Motor neuron (in vitro differentiated cells): ENCODE measurements around the gene MCF2. TPM values are rescaled to one million over a fixed set of nuclear protein-coding genes. Genes with fewer than 3 reads are reported as not detected.

ENCODE experiments used
- total RNA-seq, 8 experiments: library from RNA; unstranded; fragments of 300-600 nt; gene quantifications; 2 replicates each; pipeline versions ENCODE4 v1.2.3 to v1.2.4, GENCODE V29; 2022

MCF2 gene
- total RNA-seq, 8 experiments from 2014 or later: 0.09 to 4.3 (median 2.6) TPM; not detected in 2

Other genes starting within 250 kb of the MCF2 start
- under 1 TPM in 1 of 8 experiments, not detected in 7; 0.19 TPM for gene F9, start 177.4 kb downstream of the MCF2 start, total RNA-seq
- gene ATP11C, start 224.9 kb upstream of the MCF2 start, total RNA-seq: 10 to 100 TPM; 18.5 to 48.3 (median 27.3) TPM